H1 (cell line): ENCODE results near the gene GPR26. TPM values are rescaled to one million over a fixed set of nuclear protein-coding genes. Genes with fewer than 3 reads are reported as not detected.

Source experiments
- ATF3 ChIP-seq: IDR thresholded peaks from 2 replicates; pipeline ENCODE4 v1.6.1; 2011; ENCODE audit warnings: low read depth, mild to moderate bottlenecking, low read length; ENCODE audit not compliant: insufficient read depth
- CHD1 ChIP-seq: IDR thresholded peaks from 2 replicates; pipeline ENCODE4 v1.6.1; 2012; ENCODE audit warnings: low read depth, low read length, improper control_type of control experiment
- CHD7 ChIP-seq: fragments of 300-600 bp; sonication (generic); IDR thresholded peaks from 2 replicates; pipeline ENCODE4 v1.7.1; 2012; ENCODE audit warnings: low read length, moderate library complexity, mild to moderate bottlenecking, inconsistent platforms; ENCODE audit not compliant: insufficient replicate concordance
- polyA plus RNA-seq, 7 experiments: library from polyadenylated mRNA; depleted of rRNA in 3 of 7; stranded (reverse) in 5 of 7; unstranded in 2 of 7; fragments of >200 nt in 5 of 7; fragments of 200-250 nt in 2 of 7; gene quantifications; 1 replicate in 5 of 7; 2 replicates in 1 of 7; 4 replicates in 1 of 7; pipeline versions ENCODE4 v1.2.1 to v1.2.3, GENCODE V29; 2011 to 2013; ENCODE audit warnings: missing spikeins in 2 of 7, mixed read lengths in 2 of 7
- total RNA-seq: library from RNA; stranded (reverse); fragmentation: NEBNext Ultra II Directional; extraction: Animal tissue kit (Norgen Biotek cat#: 25700); gene quantifications from 2 replicates; pipeline ENCODE4 v1.2.1, GENCODE V29; 2021

GPR26 gene
- total and polyA plus RNA-seq, 2 of the 8 experiments (the other 6 are each of a cell fraction or from before 2014, with no cell fraction given), result 0.09 to 0.21 TPM

- no peak for TF ChIP-seq CHD1
- no peak for TF ChIP-seq CHD7
- no peak for TF ChIP-seq ATF3
Observed at GRCh38 chr10:123648595-123648994, 17.6 kb upstream of the GPR26 start (continued).
